Measurements from ENCODE around the gene MCM3AP. TPM values are rescaled to one million over a fixed set of nuclear protein-coding genes. Genes with fewer than 3 reads are reported as not detected.

The MCM3AP gene
- total and polyA plus RNA-seq, 7 donors, result 16.9 to 92.8 (median 48.9) TPM

- no peak for TF ChIP-seq EP300 (IDR thresholded peaks at IDR 0.05)
- no peak for TF ChIP-seq POLR2AphosphoS5 (IDR thresholded peaks at IDR 0.05)
- no peak for TF ChIP-seq CTCF (IDR thresholded peaks at IDR 0.05)
- no peak for TF ChIP-seq POLR2A (IDR thresholded peaks at IDR 0.05)
- Histone ChIP-seq H3K27me3 (no peaks in the 10 kb centered on the region), H3K4me3 (no peak overlapping the region), H3K27ac (no peak overlapping the region), H3K36me3 (peaks cover 16 to 97% (median 50%) of the 10 kb centered on the region in 4 donors), H3K4me1 (no peaks in the 10 kb centered on the region), H3K9me3 (no peaks in the 10 kb centered on the region)
- WGBS, 2 donors, result 94% methylated on average over 23 of the region's 23 CpGs
- peak; percentile 62 for DNase-seq
- intact Hi-C loops (cut with DNase I), result no loop called here
Observed at GRCh38 chr21:46208761-46209721, 76.4 kb downstream of the MCM3AP start.

- Histone ChIP-seq H3K4me3 (no peak overlapping the region), H3K36me3 (peaks cover 10 to 97% (median 52%) of the 10 kb centered on the region in 4 donors), H3K27me3 (no peaks in the 10 kb centered on the region), H3K27ac (no peak overlapping the region), H3K9me3 (no peaks in the 10 kb centered on the region), H3K4me1 (no peaks in the 10 kb centered on the region)
- intact Hi-C loops (cut with DNase I), result no loop called here
- DNase-seq, result peak; percentile 55
- WGBS, 2 donors, result 92 to 94% methylated on average over 27 of the region's 27 CpGs
- TF ChIP-seq POLR2AphosphoS5 (IDR thresholded peaks at IDR 0.05) (no peak), POLR2A (IDR thresholded peaks at IDR 0.05) (no peak), CTCF (IDR thresholded peaks at IDR 0.05) (no peak), EP300 (IDR thresholded peaks at IDR 0.05) (no peak)
Observed at GRCh38 chr21:46207920-46208591, 77.4 kb downstream of the MCM3AP start.

- peaks cover 10 to 97% (median 54%) of the 10 kb centered on the region in 4 donors for H3K36me3 ChIP-seq
- intact Hi-C loops (cut with DNase I), result no loop called here
- H3K4me1 ChIP-seq, result no peaks in the 10 kb centered on the region
- H3K27ac ChIP-seq, result no peak overlapping the region
- no peaks in the 10 kb centered on the region for H3K27me3 ChIP-seq
- WGBS, 2 donors, result 94% methylated on average over 21 of the region's 21 CpGs
- H3K4me3 ChIP-seq, result no peak overlapping the region
- DNase-seq, result peak; percentile 59
- no peak for TF ChIP-seq POLR2A (IDR thresholded peaks at IDR 0.05)
- TF ChIP-seq CTCF (IDR thresholded peaks at IDR 0.05), result no peak
- TF ChIP-seq POLR2AphosphoS5 (IDR thresholded peaks at IDR 0.05), result no peak
- no peak for TF ChIP-seq EP300 (IDR thresholded peaks at IDR 0.05)
- no peaks in the 10 kb centered on the region for H3K9me3 ChIP-seq
Observed at GRCh38 chr21:46207006-46207919, 78.1 kb downstream of the MCM3AP start.

- Histone ChIP-seq H3K4me1 (no peaks in the 10 kb centered on the region), H3K9me3 (no peaks in the 10 kb centered on the region), H3K27me3 (no peaks in the 10 kb centered on the region), H3K36me3 (peaks cover 10 to 88% (median 51%) of the 10 kb centered on the region in 4 donors), H3K4me3 (no peak overlapping the region), H3K27ac (no peak overlapping the region)
- peak; percentile 55 for DNase-seq
- no peak for TF ChIP-seq CTCF (IDR thresholded peaks at IDR 0.05)
- no peak for TF ChIP-seq POLR2AphosphoS5 (IDR thresholded peaks at IDR 0.05)
- TF ChIP-seq POLR2A (IDR thresholded peaks at IDR 0.05), result no peak
- no peak for TF ChIP-seq EP300 (IDR thresholded peaks at IDR 0.05)
- 94% methylated on average over 24 of the region's 24 CpGs for WGBS, 2 donors
- intact Hi-C loops (cut with DNase I), result no loop called here
Observed at GRCh38 chr21:46206163-46207005, 79.0 kb downstream of the MCM3AP start.

Data from sigmoid colon (tissue), 7 donors.